Inflammatory macrophage treated with lipopolysaccharide for 1 hour (primary cell): ENCODE measurements around the gene ALDH3B2.

Source experiments
- DNase-seq, 2 donors: peaks; one replicate each; pipeline ENCODE4 v3.0.0-alpha.2; 2020 to 2022

ALDH3B2 gene

GRCh38 chr11:67612751-67613150 lies 61.7 kb downstream of the ALDH3B2 start:
- DNase-seq: no peak
